ENCODE measurements around the gene USB1. TPM values are rescaled to one million over a fixed set of nuclear protein-coding genes. Genes with fewer than 3 reads are reported as not detected.

Gene USB1
- total RNA-seq, 1 donor from 2014 or later = 37.9 TPM

- peak overlapping the region; percentile 84 for H3K4me3 Mint-ChIP-seq (ENCODE audit: unreplicated experiment)
- H3K4me1 Mint-ChIP-seq (ENCODE audit: low read depth) = peaks cover 16% of the 10 kb centered on the region
- DNase-seq (ENCODE audit: low spot score) = peak; percentile 92
- no peaks in the 10 kb centered on the region for H3K36me3 Mint-ChIP-seq (ENCODE audit: low read depth)
- TF ChIP-seq CTCF (IDR thresholded peaks at IDR 0.05) = no peak
- no peak overlapping the region for H3K27ac Mint-ChIP-seq (ENCODE audit: unreplicated experiment)
- peaks cover 3% of the 10 kb centered on the region for H3K27me3 Mint-ChIP-seq (ENCODE audit: low read depth)
- H3K9me3 Mint-ChIP-seq (ENCODE audit: low read depth) = no peaks in the 10 kb centered on the region
These were observed 16.6 kb upstream of the USB1 start for GRCh38 chr16:57984443-57985203.

- no peak for TF ChIP-seq CTCF (IDR thresholded peaks at IDR 0.05)
- Mint-ChIP-seq H3K4me1 (ENCODE audit: low read depth) (peaks cover 16% of the 10 kb centered on the region), H3K36me3 (ENCODE audit: low read depth) (no peaks in the 10 kb centered on the region), H3K4me3 (ENCODE audit: unreplicated experiment) (peak overlapping the region; percentile 84), H3K9me3 (ENCODE audit: low read depth) (no peaks in the 10 kb centered on the region), H3K27me3 (ENCODE audit: low read depth) (peaks cover 3% of the 10 kb centered on the region), H3K27ac (ENCODE audit: unreplicated experiment) (no peak overlapping the region)
- DNase-seq (ENCODE audit: low spot score) = peak; percentile 75
These were observed 15.7 kb upstream of the USB1 start for GRCh38 chr16:57985204-57986181.

- Mint-ChIP-seq H3K27me3 (ENCODE audit: low read depth) (peaks cover 3% of the 10 kb centered on the region), H3K9me3 (ENCODE audit: low read depth) (no peaks in the 10 kb centered on the region), H3K36me3 (ENCODE audit: low read depth) (no peaks in the 10 kb centered on the region), H3K4me1 (ENCODE audit: low read depth) (peaks cover 16% of the 10 kb centered on the region), H3K4me3 (ENCODE audit: unreplicated experiment) (no peak overlapping the region), H3K27ac (ENCODE audit: unreplicated experiment) (no peak overlapping the region)
- peak; percentile 5 for DNase-seq (ENCODE audit: low spot score)
- no peak for TF ChIP-seq CTCF (IDR thresholded peaks at IDR 0.05)
These were observed 15.0 kb upstream of the USB1 start for GRCh38 chr16:57986196-57986595.

- Mint-ChIP-seq H3K4me1 (ENCODE audit: low read depth) (peaks cover 16% of the 10 kb centered on the region), H3K4me3 (ENCODE audit: unreplicated experiment) (no peak overlapping the region), H3K27me3 (ENCODE audit: low read depth) (peaks cover 2% of the 10 kb centered on the region), H3K9me3 (ENCODE audit: low read depth) (no peaks in the 10 kb centered on the region), H3K27ac (ENCODE audit: unreplicated experiment) (no peak overlapping the region), H3K36me3 (ENCODE audit: low read depth) (no peaks in the 10 kb centered on the region)
- peak; percentile 49 for DNase-seq (ENCODE audit: low spot score)
- no peak for TF ChIP-seq CTCF (IDR thresholded peaks at IDR 0.05)
These were observed 13.6 kb upstream of the USB1 start for GRCh38 chr16:57987441-57988177.

GRCh38 chr16:57988929-57989328, 12.3 kb upstream of the USB1 start:
- DNase-seq (ENCODE audit: low spot score) = no peak
- H3K27ac Mint-ChIP-seq (ENCODE audit: unreplicated experiment) = peak overlapping the region; percentile 78
- no peaks in the 10 kb centered on the region for H3K36me3 Mint-ChIP-seq (ENCODE audit: low read depth)
- H3K9me3 Mint-ChIP-seq (ENCODE audit: low read depth) = no peaks in the 10 kb centered on the region
- H3K4me1 Mint-ChIP-seq (ENCODE audit: low read depth) = peaks cover 16% of the 10 kb centered on the region
- peaks cover 2% of the 10 kb centered on the region for H3K27me3 Mint-ChIP-seq (ENCODE audit: low read depth)
- no peak overlapping the region for H3K4me3 Mint-ChIP-seq (ENCODE audit: unreplicated experiment)
- no peak for TF ChIP-seq CTCF (IDR thresholded peaks at IDR 0.05)
